ENCODE measurements around the gene ARL6IP4.

The ARL6IP4 gene

GRCh38 chr12:122988036-122988435, 7.6 kb downstream of the ARL6IP4 start:
- no peak for TF ChIP-seq CTCF (IDR thresholded peaks at IDR 0.05; ENCODE audit: low read depth, low read length, missing control alignments)
- no peak for DNase-seq (ENCODE audit: low read depth)
- in situ Hi-C loops (cut with HindIII; ENCODE audit: low sequenced_read_pairs), result no loop called here
- no peak overlapping the region for H3K4me3 ChIP-seq (ENCODE audit: low read depth, low read length)

- no peak for TF ChIP-seq CTCF (IDR thresholded peaks at IDR 0.05; ENCODE audit: low read depth, low read length, missing control alignments)
- DNase-seq (ENCODE audit: low read depth), result no peak
- in situ Hi-C loops (cut with HindIII; ENCODE audit: low sequenced_read_pairs), result no loop called here
- no peak overlapping the region for H3K4me3 ChIP-seq (ENCODE audit: low read depth, low read length)
Measured at GRCh38 chr12:122988612-122989212, 8.2 kb downstream of the ARL6IP4 start.

- DNase-seq (ENCODE audit: low read depth), result no peak
- TF ChIP-seq CTCF (IDR thresholded peaks at IDR 0.05; ENCODE audit: low read depth, low read length, missing control alignments), result no peak
- in situ Hi-C loops (cut with HindIII; ENCODE audit: low sequenced_read_pairs), result no loop called here
Measured at GRCh38 chr12:122989225-122989839, 8.9 kb downstream of the ARL6IP4 start.

GRCh38 chr12:122989874-122990419, 9.5 kb downstream of the ARL6IP4 start:
- no peak overlapping the region for H3K4me3 ChIP-seq (ENCODE audit: low read depth, low read length)
- in situ Hi-C loops (cut with HindIII; ENCODE audit: low sequenced_read_pairs), result loop anchor here (10.0 kb wide), 1 partner anchor 495 kb away; no protein-coding TSS in a partner anchor
- DNase-seq (ENCODE audit: low read depth), result no peak

More at GRCh38 chr12:122989225-122989839, 8.9 kb downstream of the ARL6IP4 start:
- no peak overlapping the region for H3K4me3 ChIP-seq (ENCODE audit: low read depth, low read length)

GRCh38 chr12:122990561-122990960, 10.1 kb downstream of the ARL6IP4 start:
- no peak for TF ChIP-seq CTCF (IDR thresholded peaks at IDR 0.05; ENCODE audit: low read depth, low read length, missing control alignments)
- in situ Hi-C loops (cut with HindIII; ENCODE audit: low sequenced_read_pairs), result loop anchor here (10.0 kb wide), 1 partner anchor 494 kb away; no protein-coding TSS in a partner anchor
- DNase-seq (ENCODE audit: low read depth), result no peak
- H3K4me3 ChIP-seq (ENCODE audit: low read depth, low read length), result no peak overlapping the region

More at GRCh38 chr12:122989874-122990419, 9.5 kb downstream of the ARL6IP4 start:
- TF ChIP-seq CTCF (IDR thresholded peaks at IDR 0.05; ENCODE audit: low read depth, low read length, missing control alignments), result no peak

- no peak for DNase-seq (ENCODE audit: low read depth)
- H3K4me3 ChIP-seq (ENCODE audit: low read depth, low read length), result no peak overlapping the region
- TF ChIP-seq CTCF (IDR thresholded peaks at IDR 0.05; ENCODE audit: low read depth, low read length, missing control alignments), result no peak
- in situ Hi-C loops (cut with HindIII; ENCODE audit: low sequenced_read_pairs), result loop anchor here (10.0 kb wide), 1 partner anchor 494 kb away; no protein-coding TSS in a partner anchor
Measured at GRCh38 chr12:122990961-122991622, 10.6 kb downstream of the ARL6IP4 start.

Data from astrocyte of the cerebellum (primary cell).